Smooth muscle cell (in vitro differentiated cells): ENCODE measurements around the gene GNB5. TPM values are rescaled to one million over a fixed set of nuclear protein-coding genes. Genes with fewer than 3 reads are reported as not detected.

Source experiments
- DNase-seq: peaks from one replicate; lab custom pipeline; 2025; ENCODE audit not compliant: unreplicated experiment; lab: John Stamatoyannopoulos, UW
- H2AFZ ChIP-seq: fragments of 200-600 bp; sonication (generic); 2 replicates; pipeline ENCODE4 v1.6.0; 2016; ENCODE audit warnings: antibody characterized with exemption, low read depth, mild to moderate bottlenecking
- H3F3A ChIP-seq: fragments of 200-600 bp; sonication (generic); 2 replicates; pipeline ENCODE4 v1.6.0; 2017; ENCODE audit warnings: antibody characterized with exemption, low read depth
- H3K27ac ChIP-seq: fragments of 200-600 bp; sonication (generic); 2 replicates; pipeline ENCODE4 v1.5.1; 2016; ENCODE audit warnings: low read depth, mild to moderate bottlenecking
- H3K27me3 ChIP-seq: fragments of 200-600 bp; sonication (generic); 2 replicates; pipeline ENCODE4 v1.6.1; 2016; ENCODE audit warnings: low read depth, mild to moderate bottlenecking
- H3K36me3 ChIP-seq: fragments of 200-600 bp; sonication (generic); 2 replicates; pipeline ENCODE4 v1.5.1; 2016; ENCODE audit warnings: low read depth
- H3K4me1 ChIP-seq: fragments of 200-600 bp; sonication (generic); 2 replicates; pipeline ENCODE4 v1.5.1; 2016; ENCODE audit warnings: low read depth
- H3K4me2 ChIP-seq: fragments of 200-600 bp; sonication (generic); 2 replicates; pipeline ENCODE4 v1.6.0; 2016; ENCODE audit warnings: mild to moderate bottlenecking
- H3K4me3 ChIP-seq: fragments of 200-600 bp; sonication (generic); 2 replicates; pipeline ENCODE4 v1.5.1; 2016; ENCODE audit warnings: mild to moderate bottlenecking
- H3K79me2 ChIP-seq: fragments of 200-600 bp; sonication (generic); 2 replicates; pipeline ENCODE4 v1.6.0; 2016; ENCODE audit warnings: low read depth, mild to moderate bottlenecking
- H3K9ac ChIP-seq: fragments of 200-600 bp; sonication (generic); 2 replicates; pipeline ENCODE4 v1.6.0; 2016; ENCODE audit warnings: low read depth
- H3K9me3 ChIP-seq: fragments of 200-600 bp; sonication (generic); replicated peaks from 2 replicates; pipeline ENCODE4 v1.5.1; 2016; ENCODE audit warnings: low read depth
- H4K20me1 ChIP-seq: fragments of 200-600 bp; sonication (generic); 2 replicates; pipeline ENCODE4 v1.6.0; 2016; ENCODE audit warnings: low read depth
- CTCF ChIP-seq: fragments of 200-600 bp; sonication (generic); IDR thresholded peaks from 2 replicates; pipeline ENCODE4 v1.5.1; 2017; ENCODE audit warnings: borderline replicate concordance, mild to moderate bottlenecking, antibody characterized with exemption; ENCODE audit not compliant: insufficient read depth, poor library complexity, severe bottlenecking
- WGBS: methylation state at CpG from one replicate; pipeline ENCODE4 v1.1.7; 2016; ENCODE audit warnings: low lambda C conversion rate; 5-methylcytosine and 5-hydroxymethylcytosine counted together
- polyA plus RNA-seq: library from polyadenylated mRNA; unstranded; fragments of >200 nt; fragmentation: Nextera tagmentation; extraction: Ambion mirVana; gene quantifications from 2 replicates; pipeline ENCODE4 v1.2.1, GENCODE V29; 2016
- total RNA-seq: library from RNA; depleted of rRNA; stranded (reverse); fragments of >200 nt; gene quantifications from 2 replicates; pipeline ENCODE4 v1.2.3, GENCODE V29; 2014

GNB5 gene
- total and polyA plus RNA-seq, 2 experiments from 2014 or later = 14.0 to 25.1 TPM

GRCh38 chr15:52162260-52162659, 28.9 kb downstream of the GNB5 start:
- Histone ChIP-seq H3K27me3 (no peaks in the 10 kb centered on the region), H3K4me3 (no peak overlapping the region), H3K4me2 (no peak overlapping the region), H4K20me1 (no peaks in the 10 kb centered on the region), H2AFZ (no peak overlapping the region), H3K27ac (no peak overlapping the region), H3K4me1 (no peaks in the 10 kb centered on the region), H3F3A (no peaks in the 10 kb centered on the region), H3K9ac (no peak overlapping the region), H3K9me3 (no peaks in the 10 kb centered on the region), H3K79me2 (no peaks in the 10 kb centered on the region), H3K36me3 (no peaks in the 10 kb centered on the region)
- no peak for DNase-seq
- TF ChIP-seq CTCF = no peak
- 84% methylated on average over 4 of the region's 4 CpGs for WGBS

GRCh38 chr15:52161406-52161966, 29.7 kb downstream of the GNB5 start:
- H3F3A ChIP-seq = no peaks in the 10 kb centered on the region
- H3K9ac ChIP-seq = no peak overlapping the region
- no peaks in the 10 kb centered on the region for H3K27me3 ChIP-seq
- DNase-seq = no peak
- no peak overlapping the region for H3K4me3 ChIP-seq
- no peaks in the 10 kb centered on the region for H3K79me2 ChIP-seq
- no peaks in the 10 kb centered on the region for H4K20me1 ChIP-seq
- H2AFZ ChIP-seq = no peak overlapping the region
- 97% methylated on average over 13 of the region's 13 CpGs for WGBS
- H3K36me3 ChIP-seq = no peaks in the 10 kb centered on the region
- no peak overlapping the region for H3K27ac ChIP-seq
- H3K4me2 ChIP-seq = no peak overlapping the region
- no peaks in the 10 kb centered on the region for H3K4me1 ChIP-seq
- no peak for TF ChIP-seq CTCF
- H3K9me3 ChIP-seq = no peaks in the 10 kb centered on the region

- TF ChIP-seq CTCF = no peak
- Histone ChIP-seq H3K27ac (no peak overlapping the region), H3K9ac (no peak overlapping the region), H4K20me1 (no peaks in the 10 kb centered on the region), H3K4me3 (no peak overlapping the region), H3K27me3 (no peaks in the 10 kb centered on the region), H3K4me1 (no peaks in the 10 kb centered on the region), H3K79me2 (no peaks in the 10 kb centered on the region), H3K36me3 (no peaks in the 10 kb centered on the region), H3F3A (no peaks in the 10 kb centered on the region), H3K4me2 (no peak overlapping the region), H2AFZ (no peak overlapping the region), H3K9me3 (no peaks in the 10 kb centered on the region)
- DNase-seq = no peak
- WGBS = 96% methylated on average over 3 of the region's 3 CpGs
Observed at GRCh38 chr15:52159645-52160044, 31.5 kb downstream of the GNB5 start.

- no peak for DNase-seq
- Histone ChIP-seq H3K4me1 (no peaks in the 10 kb centered on the region), H4K20me1 (no peaks in the 10 kb centered on the region), H2AFZ (no peak overlapping the region), H3K4me2 (no peak overlapping the region), H3K4me3 (no peak overlapping the region), H3K27me3 (no peaks in the 10 kb centered on the region), H3K79me2 (no peaks in the 10 kb centered on the region), H3K27ac (no peak overlapping the region), H3F3A (no peaks in the 10 kb centered on the region), H3K9me3 (no peaks in the 10 kb centered on the region), H3K9ac (no peak overlapping the region), H3K36me3 (no peaks in the 10 kb centered on the region)
- TF ChIP-seq CTCF = no peak
- WGBS = 97% methylated on average over 10 of the region's 10 CpGs
Observed at GRCh38 chr15:52158084-52158765, 33.0 kb downstream of the GNB5 start.
